Esophagus muscularis mucosa (tissue), 4 donors: ENCODE data around the gene KIAA0513. TPM values are rescaled to one million over a fixed set of nuclear protein-coding genes. Genes with fewer than 3 reads are reported as not detected.
A peak's percentile ranks its signal among the peaks of the same experiment; 100 is the strongest.

Source experiments
- DNase-seq: peaks from one replicate; pipeline ENCODE4 v3.0.0-alpha.2; 2017; ENCODE audit errors: extremely low spot score
- H3K27ac ChIP-seq, 4 donors: fragments of 200-600 bp; sonication (generic); replicated peaks in 1 of 4; 1 replicate in 3 of 4; 2 replicates in 1 of 4; pipeline ENCODE4 v1.5.1; 2016 to 2019; ENCODE audit warnings: mild to moderate bottlenecking in 1 of 4
- H3K27me3 ChIP-seq, 4 donors: fragments of 200-600 bp; sonication (generic); one replicate each; pipeline versions ENCODE4 v1.5.1 to v1.6.0; 2016 to 2019
- H3K36me3 ChIP-seq, 4 donors: fragments of 200-600 bp; sonication (generic); one replicate each; pipeline ENCODE4 v1.5.1; 2016 to 2019
- H3K4me1 ChIP-seq, 4 donors: fragments of 200-600 bp; sonication (generic); one replicate each; pipeline ENCODE4 v1.5.1; 2016 to 2019
- H3K4me3 ChIP-seq, 4 donors: fragments of 200-600 bp; sonication (generic); 1 replicate in 2 of 4; 2 replicates in 2 of 4; pipeline ENCODE4 v1.5.1; 2016 to 2019; ENCODE audit warnings: mild to moderate bottlenecking in 4 of 4, moderate library complexity in 1 of 4
- H3K9me3 ChIP-seq, 4 donors: fragments of 200-600 bp; sonication (generic); 1 replicate in 3 of 4; 2 replicates in 1 of 4; pipeline ENCODE4 v1.5.1; 2016 to 2019
- CTCF ChIP-seq, 3 experiments: fragments of 200-600 bp in 2 of 3; fragments of 450-650 bp in 1 of 3; sonication (generic) in 2 of 3; IDR thresholded peaks; one replicate each; pipeline ENCODE4 v1.5.1; 2017 to 2019; ENCODE audit warnings: antibody characterized with exemption in 3 of 3, mild to moderate bottlenecking in 2 of 3, moderate library complexity in 1 of 3
- EP300 ChIP-seq: sonication (generic); formaldehyde crosslinking; IDR thresholded peaks from one replicate; pipeline ENCODE4 v1.6.1; 2017; ENCODE audit warnings: antibody characterized with exemption
- POLR2A ChIP-seq: fragments of 450-650 bp; IDR thresholded peaks from one replicate; pipeline ENCODE4 v1.6.1; 2017; ENCODE audit warnings: antibody characterized with exemption, moderate library complexity, mild to moderate bottlenecking, low read depth
- POLR2AphosphoS5 ChIP-seq, 2 donors: sonication (generic); formaldehyde crosslinking; IDR thresholded peaks; one replicate each; pipeline ENCODE4 v1.6.1; 2017; ENCODE audit warnings: antibody characterized with exemption in 2 of 2
- WGBS: methylation state at CpG from one replicate; pipeline ENCODE4 v1.1.5; 2018; 5-methylcytosine and 5-hydroxymethylcytosine counted together
- intact Hi-C: fragments of 100-400 bp; cut with DNase I; formaldehyde crosslinking; loops from one replicate; pipeline ENCODE4 v1.15.1; 2023
- total RNA-seq, 4 donors: library from RNA; depleted of rRNA; stranded (reverse); fragments of >200 nt; gene quantifications; one replicate each; pipeline versions ENCODE4 v1.1.0 to v1.2.1, GENCODE V29; 2016

KIAA0513 gene
- total RNA-seq, 4 donors from 2014 or later, result 16.4 to 28.8 (median 23.4) TPM

GRCh38 chr16:85072076-85072860 is 44.7 kb downstream of the KIAA0513 start:
- no peak for DNase-seq
- no peak overlapping the region for H3K27ac ChIP-seq
- TF ChIP-seq POLR2AphosphoS5 (IDR thresholded peaks at IDR 0.05) (no peak), POLR2A (no peak), CTCF (IDR thresholded peaks at IDR 0.05) (no peak), EP300 (no peak)
- peaks cover 12 to 84% (median 63%) of the 10 kb centered on the region in 4 donors for H3K36me3 ChIP-seq
- intact Hi-C loops, result no loop called here
- WGBS, result 86% methylated on average over 8 of the region's 8 CpGs
- no peaks in the 10 kb centered on the region for H3K9me3 ChIP-seq
- H3K4me1 ChIP-seq, result peaks cover 0 to 7% (median 2%) of the 10 kb centered on the region in 4 donors
- no peaks in the 10 kb centered on the region for H3K27me3 ChIP-seq
- no peak overlapping the region for H3K4me3 ChIP-seq

- no peak overlapping the region for H3K4me3 ChIP-seq
- no peak for DNase-seq
- 73% methylated on average over 4 of the region's 13 CpGs for WGBS
- TF ChIP-seq EP300, result no peak
- TF ChIP-seq POLR2AphosphoS5 (IDR thresholded peaks at IDR 0.05), result peak in 1 of 2 donors; percentile 18
- no peak for TF ChIP-seq CTCF (IDR thresholded peaks at IDR 0.05)
- no peaks in the 10 kb centered on the region for H3K9me3 ChIP-seq
- H3K27ac ChIP-seq, result peak overlapping the region in 1 of 4 donors; percentile 40
- intact Hi-C loops, result no loop called here
- peaks cover 12 to 84% (median 62%) of the 10 kb centered on the region in 4 donors for H3K36me3 ChIP-seq
- H3K27me3 ChIP-seq, result no peaks in the 10 kb centered on the region
- peaks cover 0 to 7% (median 2%) of the 10 kb centered on the region in 4 donors for H3K4me1 ChIP-seq
These were observed 45.4 kb downstream of the KIAA0513 start for GRCh38 chr16:85072947-85073346.

GRCh38 chr16:85074225-85074914 is 46.8 kb downstream of the KIAA0513 start:
- Histone ChIP-seq H3K9me3 (no peaks in the 10 kb centered on the region), H3K4me3 (no peak overlapping the region), H3K36me3 (peaks cover 20 to 83% (median 65%) of the 10 kb centered on the region in 4 donors), H3K4me1 (peaks cover 0 to 7% (median 2%) of the 10 kb centered on the region in 4 donors), H3K27me3 (no peaks in the 10 kb centered on the region), H3K27ac (no peak overlapping the region)
- WGBS, result 91% methylated on average over 6 of the region's 6 CpGs
- no peak for DNase-seq
- intact Hi-C loops, result no loop called here
- no peak for TF ChIP-seq EP300
- TF ChIP-seq POLR2A, result no peak
- no peak for TF ChIP-seq POLR2AphosphoS5 (IDR thresholded peaks at IDR 0.05)
- TF ChIP-seq CTCF (IDR thresholded peaks at IDR 0.05), result no peak

GRCh38 chr16:85075236-85075924 is 47.8 kb downstream of the KIAA0513 start:
- Histone ChIP-seq H3K36me3 (peaks cover 24 to 83% (median 67%) of the 10 kb centered on the region in 4 donors), H3K4me3 (no peak overlapping the region)
- intact Hi-C loops, result no loop called here

More at GRCh38 chr16:85075236-85075924, 47.8 kb downstream of the KIAA0513 start:
- 91% methylated on average over 16 of the region's 16 CpGs for WGBS
- Histone ChIP-seq H3K4me1 (peaks cover 0 to 7% (median 2%) of the 10 kb centered on the region in 4 donors), H3K27ac (no peak overlapping the region), H3K27me3 (no peaks in the 10 kb centered on the region), H3K9me3 (no peaks in the 10 kb centered on the region)
- no peak for DNase-seq
- TF ChIP-seq POLR2A (no peak), EP300 (no peak), POLR2AphosphoS5 (IDR thresholded peaks at IDR 0.05) (no peak), CTCF (IDR thresholded peaks at IDR 0.05) (no peak)
